Parathyroid adenoma (tissue), 2 donors: ENCODE measurements around the gene DNAI1.
A peak's percentile ranks its signal among the peaks of the same experiment; 100 is the strongest.

ENCODE experiments used
- H2AFZ ChIP-seq: fragments of 300-600 bp; sonication (generic); one replicate; pipeline ENCODE4 v1.7.0; 2017; ENCODE audit warnings: antibody characterized with exemption, mild to moderate bottlenecking
- H3K27ac ChIP-seq: fragments of 300-600 bp; sonication (generic); one replicate; pipeline ENCODE4 v1.7.0; 2017
- H3K27me3 ChIP-seq: fragments of 300-600 bp; sonication (generic); one replicate; pipeline ENCODE4 v1.7.0; 2017; ENCODE audit warnings: low read length; ENCODE audit not compliant: control insufficient read depth, insufficient read depth
- H3K36me3 ChIP-seq: fragments of 300-600 bp; sonication (generic); one replicate; pipeline ENCODE4 v1.7.0; 2017; ENCODE audit warnings: low read length; ENCODE audit not compliant: control insufficient read depth, insufficient read depth
- H3K4me1 ChIP-seq: fragments of 300-600 bp; sonication (generic); one replicate; pipeline ENCODE4 v1.7.0; 2017; ENCODE audit warnings: control low read depth
- H3K4me2 ChIP-seq: fragments of 300-600 bp; sonication (generic); one replicate; pipeline ENCODE4 v1.7.0; 2017; ENCODE audit warnings: low read length
- H3K4me3 ChIP-seq: fragments of 300-600 bp; sonication (generic); one replicate; pipeline ENCODE4 v1.7.0; 2017; ENCODE audit warnings: low read depth, low read length
- H3K79me2 ChIP-seq: fragments of 300-600 bp; sonication (generic); one replicate; pipeline ENCODE4 v1.7.0; 2017; ENCODE audit warnings: control low read depth
- H3K9ac ChIP-seq: fragments of 300-600 bp; sonication (generic); one replicate; pipeline ENCODE4 v1.7.0; 2017; ENCODE audit warnings: mild to moderate bottlenecking
- H3K9me3 ChIP-seq: fragments of 300-600 bp; sonication (generic); one replicate; pipeline ENCODE4 v1.7.0; 2017; ENCODE audit warnings: low read length; ENCODE audit not compliant: control insufficient read depth
- CTCF ChIP-seq: fragments of 300-600 bp; sonication (generic); IDR thresholded peaks from one replicate; pipeline ENCODE4 v1.7.0; 2017; ENCODE audit warnings: antibody characterized with exemption, mild to moderate bottlenecking
- donor health status: primary hyperparathyroidism.

DNAI1 gene

GRCh38 chr9:34499076-34499475 is 40.5 kb downstream of the DNAI1 start:
- no peaks in the 10 kb centered on the region for H3K4me1 ChIP-seq
- TF ChIP-seq CTCF = no peak
- H3K4me3 ChIP-seq = no peak overlapping the region
- H3K79me2 ChIP-seq = no peaks in the 10 kb centered on the region
- no peak overlapping the region for H3K27ac ChIP-seq
- H3K36me3 ChIP-seq = no peaks in the 10 kb centered on the region
- no peak overlapping the region for H2AFZ ChIP-seq
- no peaks in the 10 kb centered on the region for H3K27me3 ChIP-seq
- H3K4me2 ChIP-seq = no peak overlapping the region
- no peaks in the 10 kb centered on the region for H3K9me3 ChIP-seq
- H3K9ac ChIP-seq = no peak overlapping the region

GRCh38 chr9:34500623-34501267 is 42.1 kb downstream of the DNAI1 start:
- TF ChIP-seq CTCF = peak; percentile 89
- H3K4me3 ChIP-seq = no peak overlapping the region
- no peaks in the 10 kb centered on the region for H3K9me3 ChIP-seq
- H3K79me2 ChIP-seq = no peaks in the 10 kb centered on the region
- H3K4me1 ChIP-seq = no peaks in the 10 kb centered on the region
- no peak overlapping the region for H3K27ac ChIP-seq
- H3K27me3 ChIP-seq = no peaks in the 10 kb centered on the region
- H3K9ac ChIP-seq = no peak overlapping the region
- no peaks in the 10 kb centered on the region for H3K36me3 ChIP-seq
- no peak overlapping the region for H3K4me2 ChIP-seq
- H2AFZ ChIP-seq = no peak overlapping the region

GRCh38 chr9:34501372-34501771 is 42.8 kb downstream of the DNAI1 start:
- Histone ChIP-seq H3K27me3 (no peaks in the 10 kb centered on the region), H3K36me3 (no peaks in the 10 kb centered on the region), H3K27ac (no peak overlapping the region), H3K9me3 (no peaks in the 10 kb centered on the region), H3K4me2 (no peak overlapping the region), H3K4me1 (no peaks in the 10 kb centered on the region), H2AFZ (no peak overlapping the region), H3K4me3 (no peak overlapping the region), H3K79me2 (no peaks in the 10 kb centered on the region), H3K9ac (no peak overlapping the region)
- no peak for TF ChIP-seq CTCF

- Histone ChIP-seq H3K4me3 (no peak overlapping the region), H3K4me2 (no peak overlapping the region), H2AFZ (no peak overlapping the region), H3K27ac (no peak overlapping the region), H3K4me1 (no peaks in the 10 kb centered on the region), H3K9me3 (no peaks in the 10 kb centered on the region), H3K36me3 (no peaks in the 10 kb centered on the region), H3K27me3 (no peaks in the 10 kb centered on the region), H3K9ac (no peak overlapping the region), H3K79me2 (no peaks in the 10 kb centered on the region)
- TF ChIP-seq CTCF = no peak
Observed at GRCh38 chr9:34501889-34502425, 43.4 kb downstream of the DNAI1 start.

GRCh38 chr9:34502471-34502870 is 43.9 kb downstream of the DNAI1 start:
- Histone ChIP-seq H3K9ac (no peak overlapping the region), H3K4me1 (no peaks in the 10 kb centered on the region), H3K27me3 (no peaks in the 10 kb centered on the region), H3K36me3 (no peaks in the 10 kb centered on the region), H2AFZ (no peak overlapping the region), H3K4me3 (no peak overlapping the region), H3K79me2 (no peaks in the 10 kb centered on the region), H3K4me2 (no peak overlapping the region), H3K27ac (no peak overlapping the region), H3K9me3 (no peaks in the 10 kb centered on the region)
- TF ChIP-seq CTCF = no peak
